GM18507 (cell line): ENCODE measurements around the gene HOPX.

ENCODE experiments used
- DNase-seq: peaks from one replicate; pipeline ENCODE4 v3.0.0; 2011; ENCODE audit warnings: low read depth; ENCODE audit not compliant: insufficient read length; ENCODE audit errors: extremely low spot score
- FAIRE-seq: peaks from 2 replicates; lab custom pipeline; 2011; peaks lifted over from hg19 to GRCh38; lab: Jason Lieb, UNC

The HOPX gene

DNA sequence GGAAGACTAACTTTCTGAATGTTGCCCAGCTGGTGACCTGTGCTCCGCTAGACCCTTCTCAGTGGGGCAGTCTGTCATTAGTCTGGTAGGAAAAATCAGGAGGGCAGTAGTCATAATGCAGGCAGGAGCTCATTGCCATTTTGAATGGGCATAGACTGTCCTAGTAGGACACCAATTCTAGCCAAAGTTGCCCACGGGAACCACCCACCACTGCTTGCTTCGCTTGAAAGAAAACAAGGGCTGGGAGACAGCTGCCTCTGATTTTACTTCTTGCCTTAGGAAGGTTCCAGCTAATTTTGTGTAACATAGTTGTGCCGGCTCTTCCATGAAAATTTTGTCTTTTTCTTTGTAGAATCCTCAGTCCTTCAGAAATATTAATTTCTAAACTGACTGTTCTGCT is 23.3 kb downstream of the HOPX start:
- DNase-seq = no peak
- no peak for FAIRE-seq

- DNase-seq (no peak), FAIRE-seq (no peak)
These were observed 24.0 kb downstream of the HOPX start for GRCh38 chr4:56657128-56657527.

DNA sequence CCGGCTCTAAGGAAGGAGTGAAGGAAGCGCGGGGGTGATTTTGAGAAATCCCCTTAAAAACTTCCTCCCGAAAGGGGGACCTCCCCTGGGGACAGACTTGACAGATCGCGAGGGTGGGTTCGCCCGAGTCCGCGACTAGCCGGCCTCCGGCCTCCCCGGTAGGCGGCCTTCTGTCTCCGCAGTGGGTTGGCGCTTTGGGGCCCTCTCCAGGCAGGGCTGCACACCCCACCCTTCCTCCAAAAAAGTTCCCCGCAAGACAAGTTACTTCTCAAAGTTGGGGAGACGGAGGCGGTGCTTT is 24.8 kb downstream of the HOPX start:
- DNase-seq = no peak

GRCh38 chr4:56655627-56656345 is 25.3 kb downstream of the HOPX start:
- DNase-seq (no peak), FAIRE-seq (no peak)

More for the DNA sequence above, 24.8 kb downstream of the HOPX start:
- FAIRE-seq = peak; percentile 31

DNA sequence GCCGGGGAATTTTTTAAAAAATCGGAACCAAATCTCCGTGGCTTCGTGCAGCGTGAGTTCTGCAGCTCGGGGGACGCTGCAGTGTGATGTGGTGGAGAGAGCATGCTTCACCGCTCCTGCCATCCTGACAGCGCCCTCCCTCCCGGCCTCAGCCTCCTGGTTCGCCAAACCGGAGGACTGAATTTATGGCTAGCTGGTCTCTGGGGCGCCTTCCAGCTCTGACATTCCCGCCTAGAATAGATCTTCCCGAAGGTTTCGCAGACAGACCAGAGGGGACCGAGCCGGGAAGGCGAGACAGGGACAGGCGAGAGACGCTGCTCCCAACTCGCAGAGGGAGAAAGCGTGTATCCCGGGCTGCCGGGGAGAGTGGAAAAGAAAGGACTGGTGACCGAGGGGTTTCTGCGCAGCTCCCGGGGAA is 25.9 kb downstream of the HOPX start:
- no peak for FAIRE-seq
- DNase-seq = no peak

DNA sequence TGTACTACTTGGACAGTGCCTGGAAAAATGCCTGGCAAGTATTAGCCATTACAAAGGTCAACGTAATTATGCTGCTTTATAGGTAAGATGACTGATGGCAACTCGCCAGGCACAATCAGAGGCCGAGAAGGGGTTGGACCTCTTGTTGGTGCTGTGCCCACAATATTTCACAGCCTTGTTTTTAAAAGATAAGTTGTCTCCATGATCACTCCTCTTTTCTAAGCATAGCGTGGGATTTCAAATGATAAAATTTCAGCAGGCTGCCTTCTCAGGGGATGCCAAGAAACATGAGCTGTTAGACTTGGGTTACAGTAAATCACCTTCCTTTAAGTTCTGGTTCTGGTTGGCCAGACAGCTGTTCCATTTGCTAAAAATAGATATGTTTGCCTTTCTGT is 26.9 kb downstream of the HOPX start:
- FAIRE-seq (no peak), DNase-seq (no peak)

GRCh38 chr4:56653461-56654237 is 27.4 kb downstream of the HOPX start:
- no peak for DNase-seq
- no peak for FAIRE-seq

DNA sequence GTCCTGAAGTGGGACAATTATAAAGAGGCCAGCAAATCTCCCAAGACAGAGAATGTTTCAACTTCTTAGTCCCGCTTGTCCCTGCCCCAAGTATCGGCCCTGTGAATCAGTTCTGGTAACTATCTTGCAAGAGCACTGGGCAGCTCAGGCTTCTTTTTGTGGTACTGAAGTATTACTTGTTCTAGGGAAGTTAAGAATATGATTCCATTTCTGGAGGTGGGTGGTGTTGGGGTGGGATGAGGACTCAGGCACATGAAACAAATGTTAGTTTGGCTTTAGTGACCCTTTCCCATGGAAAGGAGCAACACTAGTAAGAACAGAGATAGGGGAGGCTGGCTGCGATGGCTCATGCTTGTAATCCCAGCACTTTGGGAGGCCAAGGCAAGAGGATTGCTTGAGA is 28.9 kb downstream of the HOPX start:
- DNase-seq (no peak), FAIRE-seq (no peak)

DNA sequence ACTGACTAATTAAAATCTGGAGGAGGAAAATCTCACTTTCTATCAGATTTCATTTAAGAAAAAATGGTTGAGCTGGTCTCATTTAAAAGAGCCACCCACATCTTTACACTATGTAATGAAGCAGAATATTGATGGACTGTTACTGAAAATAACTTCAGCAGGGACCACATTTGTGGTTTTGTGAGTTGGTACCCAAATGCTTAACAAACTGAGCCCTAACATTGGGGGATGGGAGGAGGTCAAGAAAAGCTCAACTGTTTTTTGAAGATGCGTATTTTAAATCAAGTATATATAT is 30.1 kb downstream of the HOPX start:
- DNase-seq (no peak), FAIRE-seq (no peak)

GRCh38 chr4:56650262-56651055 is 30.6 kb downstream of the HOPX start:
- FAIRE-seq (no peak), DNase-seq (no peak)

DNA sequence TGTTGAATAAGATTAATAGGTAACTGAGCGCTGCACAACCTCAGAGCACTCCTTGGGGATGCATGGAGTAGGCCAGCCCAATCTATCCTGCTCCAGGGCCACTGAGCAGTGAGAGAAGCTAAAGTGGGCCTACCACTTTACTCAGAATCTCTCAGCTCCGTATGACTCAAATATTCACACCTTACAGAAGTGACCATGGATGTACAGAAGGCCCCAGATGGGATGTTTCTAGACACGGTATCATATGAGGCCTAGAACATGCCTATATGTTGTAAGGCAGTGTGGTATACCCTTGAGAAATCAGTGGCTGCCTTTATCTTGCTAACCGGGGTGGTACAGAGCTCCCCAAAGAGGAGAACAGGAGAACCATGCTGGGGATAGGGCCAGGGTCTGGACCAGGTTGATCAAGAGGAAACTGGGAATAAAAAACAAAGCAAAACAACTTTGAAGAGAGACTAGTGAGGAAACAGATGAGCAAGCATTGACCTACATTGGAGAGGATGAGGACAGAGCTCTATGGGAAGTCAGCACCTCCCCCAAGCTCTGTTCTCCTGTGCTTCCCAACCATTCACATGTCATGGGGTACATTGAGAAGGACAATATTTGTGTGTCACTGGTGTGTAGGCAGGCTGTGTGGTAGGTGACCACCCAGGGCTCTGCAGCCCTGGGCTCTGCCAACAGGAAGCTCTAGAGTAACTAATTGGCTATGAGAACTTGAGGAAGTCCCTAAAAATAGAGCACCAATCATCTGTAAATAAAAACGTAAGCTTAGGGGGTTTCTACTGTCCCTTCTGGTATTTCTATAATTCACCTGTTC is 31.4 kb downstream of the HOPX start:
- no peak for FAIRE-seq
- DNase-seq = no peak

DNA sequence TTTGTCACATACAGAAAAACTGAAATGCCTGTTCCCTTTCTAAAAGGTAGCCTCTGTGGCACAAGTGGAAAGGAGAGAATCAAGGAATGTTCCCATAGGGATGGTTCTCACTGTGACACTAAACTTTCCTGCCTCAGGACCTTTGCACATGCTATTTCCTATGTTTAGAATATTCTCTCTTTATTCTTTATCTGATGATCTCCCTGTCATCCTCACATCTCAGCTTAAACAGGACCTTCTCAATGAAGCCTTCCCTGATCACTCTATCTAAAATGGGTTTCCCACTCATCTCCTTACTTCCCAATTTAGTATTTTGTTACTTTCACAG is 32.3 kb downstream of the HOPX start:
- DNase-seq (no peak), FAIRE-seq (no peak)

DNA sequence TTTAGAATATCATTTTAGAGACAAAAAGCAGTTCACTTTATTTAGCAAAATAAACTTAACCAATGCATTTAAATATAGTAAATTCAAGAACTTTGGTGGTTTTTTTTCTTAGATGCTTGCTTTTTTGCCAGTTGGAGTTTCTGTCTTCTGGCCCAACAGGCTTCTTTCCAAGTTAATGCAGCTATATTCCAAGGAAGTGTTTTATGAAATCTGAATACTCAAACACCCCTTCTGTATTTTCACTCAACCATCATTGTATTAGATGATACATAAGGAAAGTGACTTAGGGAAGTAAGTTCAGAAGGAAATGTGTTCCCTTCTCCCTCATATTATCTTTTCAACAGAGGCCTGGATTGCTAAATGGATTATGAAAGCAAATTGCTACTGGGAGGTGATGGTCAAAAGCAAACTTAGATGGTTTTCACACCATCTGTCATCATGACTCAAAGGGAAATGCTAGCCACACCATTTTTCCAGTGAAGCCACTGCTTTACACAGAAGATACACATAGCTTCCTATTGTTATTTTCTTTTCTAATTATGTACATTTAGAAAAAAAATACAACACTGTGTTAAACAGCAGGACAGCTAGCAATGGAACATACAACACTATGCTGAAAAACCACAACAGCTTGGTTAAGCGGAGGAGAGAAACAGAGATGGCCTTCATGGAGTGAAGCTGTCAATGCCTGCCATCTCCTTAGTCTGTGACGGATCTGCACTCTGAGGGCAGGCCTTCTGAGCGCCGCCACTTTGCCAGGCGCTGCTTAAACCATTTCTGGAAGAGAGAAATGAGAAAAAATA is 32.9 kb downstream of the HOPX start:
- FAIRE-seq = no peak

DNA sequence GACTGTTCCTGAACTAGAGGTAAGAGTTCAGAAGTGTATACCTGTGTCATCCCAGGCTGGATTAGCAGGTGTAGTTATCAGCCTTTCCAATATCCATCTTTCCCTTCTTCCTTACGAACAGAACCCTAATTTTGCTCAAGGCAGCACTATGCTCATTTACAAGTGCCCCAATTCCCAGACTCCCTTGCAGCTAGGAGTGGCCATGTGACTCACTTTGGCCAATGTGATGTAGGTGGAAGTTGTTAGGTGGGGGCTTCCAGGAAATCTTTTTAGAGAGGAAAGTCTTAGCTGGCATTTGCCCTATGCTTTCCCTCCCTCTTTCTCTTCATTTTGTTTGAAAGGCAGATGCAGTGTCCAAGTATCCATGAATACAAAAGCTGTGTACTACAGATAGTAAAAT is 34.8 kb downstream of the HOPX start:
- no peak for FAIRE-seq
- no peak for DNase-seq

More for the DNA sequence above, 32.9 kb downstream of the HOPX start:
- DNase-seq = no peak

DNA sequence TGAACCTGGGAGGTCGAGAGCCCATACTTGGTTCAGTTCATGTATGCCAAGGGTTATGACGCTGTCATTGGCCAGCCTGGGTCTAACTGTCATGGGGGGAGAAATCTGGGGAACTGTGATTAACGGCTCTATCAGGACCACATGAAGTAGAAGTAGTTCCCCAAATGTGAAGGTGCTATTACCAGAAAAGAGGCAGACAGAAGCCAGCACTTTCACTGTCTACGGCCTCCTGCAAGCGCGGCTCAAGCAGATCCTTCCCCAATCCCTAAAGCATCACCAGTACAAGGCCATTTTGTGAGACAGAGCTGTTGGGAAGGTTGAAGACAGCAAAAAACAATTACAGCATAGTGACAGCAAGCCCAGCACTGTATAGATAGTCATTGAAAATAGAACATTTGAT is 37.5 kb downstream of the HOPX start:
- FAIRE-seq = no peak

DNA sequence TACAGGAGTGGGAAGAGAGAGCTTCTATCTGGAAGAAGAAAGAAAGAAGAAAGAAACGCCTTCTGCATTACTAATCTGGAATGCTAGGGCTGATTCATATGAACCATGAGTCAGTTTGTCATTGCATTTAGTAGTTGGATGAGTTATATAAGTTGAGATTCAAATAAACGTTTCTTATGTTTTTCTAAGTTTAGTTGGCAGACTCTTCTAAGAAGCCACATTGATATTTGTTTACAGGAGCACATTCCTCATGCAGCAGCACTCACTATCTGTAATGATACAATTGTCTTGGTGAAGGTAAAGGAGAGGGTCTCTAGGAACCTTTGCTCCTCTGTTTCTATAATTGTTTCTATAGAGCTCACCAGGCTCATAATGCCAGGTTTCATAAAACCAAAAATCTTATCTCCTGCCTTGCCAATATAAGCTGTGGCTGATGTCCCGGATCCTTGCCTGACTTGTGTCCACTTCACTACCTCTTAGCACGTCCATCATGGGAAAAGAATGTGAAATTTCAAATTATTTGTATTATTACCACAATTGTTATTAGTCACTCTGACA is 39.5 kb downstream of the HOPX start:
- DNase-seq (no peak), FAIRE-seq (no peak)

More for the DNA sequence above, 37.5 kb downstream of the HOPX start:
- DNase-seq = no peak

- DNase-seq (no peak), FAIRE-seq (no peak)
These were observed 40.2 kb downstream of the HOPX start for GRCh38 chr4:56640621-56641493.

GRCh38 chr4:56637791-56638190 is 43.3 kb downstream of the HOPX start:
- FAIRE-seq = no peak

More at GRCh38 chr4:56637791-56638190, 43.3 kb downstream of the HOPX start:
- no peak for DNase-seq
